PFSK-1 (cell line): Measurements from ENCODE around the gene ZNF655.

Experiments used
- POLR2AphosphoS5 ChIP-seq: IDR thresholded peaks from 2 replicates; pipeline ENCODE4 v1.6.1; 2012; ENCODE audit warnings: low read depth, mild to moderate bottlenecking, control low read depth, low read length, moderate library complexity
- TAF1 ChIP-seq: IDR thresholded peaks from 2 replicates; pipeline ENCODE4 v1.6.1; 2012; ENCODE audit warnings: low read length, control low read depth, borderline replicate concordance; ENCODE audit not compliant: insufficient read depth
- TF ChIP-seq, protein P1 (sequence below), 2 experiments: IDR thresholded peaks; 2 replicates each; pipeline versions ENCODE4 v1.6.1 to v1.8.0; 2011 to 2012; ENCODE audit warnings: low read depth in 2 of 2, low read length in 2 of 2, control low read depth in 1 of 2, inconsistent platforms in 1 of 2, mild to moderate bottlenecking in 1 of 2, moderate library complexity in 1 of 2; ENCODE audit not compliant: insufficient read depth in 1 of 2

DNA sequence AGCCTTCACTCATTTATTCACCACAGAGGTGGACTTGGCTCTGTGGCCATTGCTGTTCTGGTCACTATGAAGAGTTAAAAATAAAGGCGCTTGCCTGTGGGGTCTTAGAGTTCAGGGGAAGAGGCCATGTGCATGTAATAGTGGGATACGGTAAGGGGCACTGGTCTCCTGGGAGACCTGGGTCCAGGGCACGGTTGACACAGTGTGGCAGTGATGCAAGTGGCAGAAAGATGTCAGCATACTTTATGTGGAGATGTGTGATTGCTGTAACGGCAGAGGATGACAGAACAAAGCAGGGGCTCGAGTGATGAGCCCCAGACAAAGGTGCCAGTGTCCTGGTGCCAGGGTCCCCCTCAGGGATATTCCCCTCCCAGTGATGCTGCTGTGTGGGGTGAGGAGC, 66.9 kb downstream of the ZNF655 start:
- TF ChIP-seq POLR2AphosphoS5: no peak
- no peak for TF ChIP-seq TAF1
- TF ChIP-seq, protein P1, sequence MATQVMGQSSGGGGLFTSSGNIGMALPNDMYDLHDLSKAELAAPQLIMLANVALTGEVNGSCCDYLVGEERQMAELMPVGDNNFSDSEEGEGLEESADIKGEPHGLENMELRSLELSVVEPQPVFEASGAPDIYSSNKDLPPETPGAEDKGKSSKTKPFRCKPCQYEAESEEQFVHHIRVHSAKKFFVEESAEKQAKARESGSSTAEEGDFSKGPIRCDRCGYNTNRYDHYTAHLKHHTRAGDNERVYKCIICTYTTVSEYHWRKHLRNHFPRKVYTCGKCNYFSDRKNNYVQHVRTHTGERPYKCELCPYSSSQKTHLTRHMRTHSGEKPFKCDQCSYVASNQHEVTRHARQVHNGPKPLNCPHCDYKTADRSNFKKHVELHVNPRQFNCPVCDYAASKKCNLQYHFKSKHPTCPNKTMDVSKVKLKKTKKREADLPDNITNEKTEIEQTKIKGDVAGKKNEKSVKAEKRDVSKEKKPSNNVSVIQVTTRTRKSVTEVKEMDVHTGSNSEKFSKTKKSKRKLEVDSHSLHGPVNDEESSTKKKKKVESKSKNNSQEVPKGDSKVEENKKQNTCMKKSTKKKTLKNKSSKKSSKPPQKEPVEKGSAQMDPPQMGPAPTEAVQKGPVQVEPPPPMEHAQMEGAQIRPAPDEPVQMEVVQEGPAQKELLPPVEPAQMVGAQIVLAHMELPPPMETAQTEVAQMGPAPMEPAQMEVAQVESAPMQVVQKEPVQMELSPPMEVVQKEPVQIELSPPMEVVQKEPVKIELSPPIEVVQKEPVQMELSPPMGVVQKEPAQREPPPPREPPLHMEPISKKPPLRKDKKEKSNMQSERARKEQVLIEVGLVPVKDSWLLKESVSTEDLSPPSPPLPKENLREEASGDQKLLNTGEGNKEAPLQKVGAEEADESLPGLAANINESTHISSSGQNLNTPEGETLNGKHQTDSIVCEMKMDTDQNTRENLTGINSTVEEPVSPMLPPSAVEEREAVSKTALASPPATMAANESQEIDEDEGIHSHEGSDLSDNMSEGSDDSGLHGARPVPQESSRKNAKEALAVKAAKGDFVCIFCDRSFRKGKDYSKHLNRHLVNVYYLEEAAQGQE (IDR thresholded peaks at IDR 0.05; ENCODE audit: insufficient read depth in 1 of 2, low read depth in 2 of 2, low read length in 2 of 2): no peak
